Fibroblast of lung (primary cell): ENCODE data around the gene PEF1. TPM values are rescaled to one million over a fixed set of nuclear protein-coding genes. Genes with fewer than 3 reads are reported as not detected.

Experiments
- DNase-seq, 2 donors: peaks; one replicate each; pipeline versions ENCODE4 v3.0.0 to v3.0.0-alpha.2; 2010; ENCODE audit warnings: low read depth in 2 of 2
- H2AFZ ChIP-seq: 2 replicates; pipeline ENCODE4 v1.5.1; 2012; ENCODE audit warnings: low read length, control low read depth, inconsistent platforms
- H3K27ac ChIP-seq: 2 replicates; pipeline ENCODE4 v1.5.1; 2011; ENCODE audit warnings: low read length, control low read depth; ENCODE audit not compliant: insufficient read depth
- H3K27me3 ChIP-seq: 2 replicates; pipeline ENCODE4 v1.5.1; 2011; ENCODE audit warnings: mild to moderate bottlenecking, low read length; ENCODE audit not compliant: control insufficient read depth, insufficient read depth
- H3K36me3 ChIP-seq: 2 replicates; pipeline ENCODE4 v1.5.1; 2011; ENCODE audit warnings: low read length; ENCODE audit not compliant: control insufficient read depth, insufficient read depth
- H3K4me1 ChIP-seq: 2 replicates; pipeline ENCODE4 v1.5.1; 2011; ENCODE audit warnings: low read length; ENCODE audit not compliant: control insufficient read depth, insufficient read depth; ENCODE audit errors: extremely low read depth
- H3K4me2 ChIP-seq: 2 replicates; pipeline ENCODE4 v1.5.1; 2011; ENCODE audit warnings: low read length, control low read depth; ENCODE audit not compliant: insufficient read depth; ENCODE audit errors: extremely low read depth
- H3K4me3 ChIP-seq, 4 experiments: fragments of 200-600 bp in 1 of 4; sonication (generic) in 1 of 4; replicated peaks in 1 of 4; 2 replicates each; pipeline ENCODE4 v1.5.1; 2011 to 2016; ENCODE audit warnings: low read length in 4 of 4, low read depth in 3 of 4, mild to moderate bottlenecking in 3 of 4, control low read depth in 2 of 4, inconsistent platforms in 1 of 4, mixed read lengths in 1 of 4; ENCODE audit not compliant: insufficient read depth in 1 of 4; ENCODE audit errors: control extremely low read depth in 1 of 4
- H3K79me2 ChIP-seq: 2 replicates; pipeline ENCODE4 v1.5.1; 2012; ENCODE audit warnings: mild to moderate bottlenecking, low read length, inconsistent platforms; ENCODE audit not compliant: control insufficient read depth, insufficient read depth
- H3K9ac ChIP-seq: 2 replicates; pipeline ENCODE4 v1.5.1; 2011; ENCODE audit warnings: mild to moderate bottlenecking, low read length, control low read depth; ENCODE audit not compliant: insufficient read depth
- H3K9me3 ChIP-seq: 2 replicates; pipeline ENCODE4 v1.5.1; 2012; ENCODE audit warnings: low read depth, low read length; ENCODE audit not compliant: control insufficient read depth, insufficient read depth
- H4K20me1 ChIP-seq: 2 replicates; pipeline ENCODE4 v1.5.1; 2011; ENCODE audit warnings: low read length; ENCODE audit not compliant: control insufficient read depth, insufficient read depth; ENCODE audit errors: extremely low read depth
- CTCF ChIP-seq, 2 donors: IDR thresholded peaks in 1 of 2; conservative IDR thresholded peaks in 1 of 2; 1 replicate in 1 of 2; 2 replicates in 1 of 2; pipeline ENCODE4 v1.5.1; 2011 to 2012; ENCODE audit warnings: low read length in 2 of 2, control low read depth in 1 of 2, inconsistent platforms in 1 of 2, low read depth in 1 of 2, mild to moderate bottlenecking in 1 of 2
- EZH2 ChIP-seq: IDR thresholded peaks from 2 replicates; pipeline ENCODE4 v1.5.1; 2012; ENCODE audit warnings: low read length, control low read depth, mild to moderate bottlenecking; ENCODE audit errors: missing control alignments
- polyA plus RNA-seq, 2 donors: library from polyadenylated mRNA; depleted of rRNA in 1 of 2; stranded (reverse) in 1 of 2; unstranded in 1 of 2; fragments of >200 nt; gene quantifications; 2 replicates each; pipeline ENCODE4 v1.2.1, GENCODE V29; 2011 to 2012; ENCODE audit warnings: missing spikeins in 1 of 2
- total RNA-seq: library from RNA; depleted of rRNA; stranded (reverse); fragments of >200 nt; gene quantifications from 2 replicates; pipeline ENCODE4 v1.2.1, GENCODE V29; 2014

Gene PEF1
- total and polyA plus RNA-seq, 2 donors (not counting 1 experiment from before 2014, with no cell fraction given): 72.9 to 78.1 TPM

GRCh38 chr1:31595836-31596736 lies 48.6 kb downstream of the PEF1 start:
- H3K4me2 ChIP-seq: no peak overlapping the region
- no peaks in the 10 kb centered on the region for H4K20me1 ChIP-seq
- no peaks in the 10 kb centered on the region for H3K4me1 ChIP-seq
- no peak overlapping the region for H3K9ac ChIP-seq
- no peak overlapping the region for H3K4me3 ChIP-seq
- no peaks in the 10 kb centered on the region for H3K27me3 ChIP-seq
- H3K36me3 ChIP-seq: no peaks in the 10 kb centered on the region
- no peaks in the 10 kb centered on the region for H3K9me3 ChIP-seq
- no peak overlapping the region for H3K27ac ChIP-seq
- no peak for DNase-seq
- TF ChIP-seq EZH2 (no peak), CTCF (conservative IDR thresholded peaks at IDR 0.05 in 1 of 2, IDR thresholded peaks at IDR 0.05 in 1 of 2; ENCODE audit: low read depth in 1 of 2, low read length in 2 of 2) (no peak)
- H3K79me2 ChIP-seq: no peaks in the 10 kb centered on the region
- H2AFZ ChIP-seq: no peak overlapping the region

GRCh38 chr1:31593770-31594632 lies 50.7 kb downstream of the PEF1 start:
- H3K27me3 ChIP-seq: no peaks in the 10 kb centered on the region
- no peaks in the 10 kb centered on the region for H4K20me1 ChIP-seq
- H3K27ac ChIP-seq: no peak overlapping the region
- H3K9me3 ChIP-seq: no peaks in the 10 kb centered on the region
- no peak overlapping the region for H3K4me3 ChIP-seq
- no peak overlapping the region for H3K9ac ChIP-seq
- H3K4me2 ChIP-seq: no peak overlapping the region
- no peaks in the 10 kb centered on the region for H3K36me3 ChIP-seq
- no peaks in the 10 kb centered on the region for H3K4me1 ChIP-seq
- H2AFZ ChIP-seq: no peak overlapping the region
- no peak for TF ChIP-seq EZH2
- peak; percentile 92 to 95 for TF ChIP-seq CTCF (conservative IDR thresholded peaks at IDR 0.05 in 1 of 2, IDR thresholded peaks at IDR 0.05 in 1 of 2; ENCODE audit: low read depth in 1 of 2, low read length in 2 of 2)
- DNase-seq: peak; percentile 47 to 76
- H3K79me2 ChIP-seq: no peaks in the 10 kb centered on the region

GRCh38 chr1:31593136-31593665 lies 51.5 kb downstream of the PEF1 start:
- no peaks in the 10 kb centered on the region for H3K36me3 ChIP-seq
- DNase-seq: no peak
- H3K79me2 ChIP-seq: no peaks in the 10 kb centered on the region

More at GRCh38 chr1:31593136-31593665, 51.5 kb downstream of the PEF1 start:
- TF ChIP-seq EZH2: no peak
- no peak for TF ChIP-seq CTCF (conservative IDR thresholded peaks at IDR 0.05 in 1 of 2, IDR thresholded peaks at IDR 0.05 in 1 of 2; ENCODE audit: low read depth in 1 of 2, low read length in 2 of 2)
- Histone ChIP-seq H3K4me1 (peaks cover 2% of the 10 kb centered on the region), H2AFZ (no peak overlapping the region), H3K9ac (no peak overlapping the region), H3K4me2 (no peak overlapping the region), H3K9me3 (no peaks in the 10 kb centered on the region), H3K27ac (no peak overlapping the region), H3K27me3 (no peaks in the 10 kb centered on the region), H4K20me1 (no peaks in the 10 kb centered on the region), H3K4me3 (no peak overlapping the region)
